ENCODE measurements around the gene FLNA.

DNA sequence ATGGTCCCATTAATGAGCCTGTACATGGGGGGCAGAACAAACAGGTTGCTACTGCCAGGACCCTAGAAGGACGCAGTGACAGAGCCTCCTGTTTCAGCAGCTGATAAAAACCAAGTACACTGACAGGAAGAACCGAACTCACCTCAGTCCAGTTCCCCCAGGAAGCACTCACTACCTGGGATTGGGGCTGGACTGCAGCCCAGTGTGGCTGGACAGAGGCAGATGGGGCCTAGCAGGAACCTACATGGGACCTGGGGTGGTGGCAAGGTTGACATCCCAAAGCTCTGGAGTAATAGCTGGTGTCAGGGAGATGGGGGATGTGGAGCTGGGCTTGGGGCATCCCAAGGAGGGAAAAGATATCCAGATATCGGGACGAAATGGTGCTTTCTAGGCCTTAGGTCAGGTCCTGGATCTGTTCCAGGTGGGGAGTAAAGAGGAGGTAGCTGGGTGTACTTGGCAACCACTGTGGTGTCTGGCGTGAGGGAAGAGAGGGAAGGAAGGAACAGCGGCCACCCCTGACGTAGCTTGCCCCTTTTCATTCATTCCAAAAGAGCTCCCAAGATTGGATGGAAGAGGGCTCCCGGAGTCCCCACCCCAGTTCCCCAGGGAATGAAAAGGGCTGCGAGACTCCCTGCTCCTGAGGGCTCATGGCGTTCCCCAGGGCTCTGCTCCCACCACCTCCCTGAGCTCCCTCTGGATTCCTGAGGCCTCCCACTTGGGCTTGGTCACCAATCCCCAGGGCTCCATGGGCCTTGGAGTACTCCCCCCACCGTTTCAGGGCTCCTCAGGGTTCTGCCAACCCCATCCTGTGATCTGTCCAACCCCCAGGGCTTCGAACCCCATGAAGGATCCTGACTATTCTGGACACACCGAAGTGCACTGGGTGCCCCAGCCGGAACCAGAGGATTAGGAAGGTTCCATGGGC lies 9.2 kb upstream of the FLNA start:
- TF ChIP-seq POLR2A (IDR thresholded peaks at IDR 0.05) (no peak), CTCF (IDR thresholded peaks at IDR 0.05 in 8 of 11, conservative IDR thresholded peaks at IDR 0.05 in 3 of 11) (no peak)
